Stomach (tissue), 9 donors: ENCODE data around the gene NKPD1. TPM values are rescaled to one million over a fixed set of nuclear protein-coding genes. Genes with fewer than 3 reads are reported as not detected.

Experiments used
- DNase-seq, 2 donors: peaks; one replicate each; pipeline versions ENCODE4 v3.0.0 to v3.0.0-alpha.2; 2013 to 2019
- H3K27ac ChIP-seq, 5 donors: fragments of 200-600 bp in 4 of 5; sonication (generic) in 4 of 5; one replicate each; pipeline ENCODE4 v1.5.1; 2013 to 2019; ENCODE audit warnings: mild to moderate bottlenecking in 1 of 5, moderate library complexity in 1 of 5
- H3K27me3 ChIP-seq, 3 donors: fragments of 200-600 bp; sonication (generic); one replicate each; pipeline ENCODE4 v1.5.1; 2017 to 2019; ENCODE audit warnings: mixed run types in 1 of 3
- H3K36me3 ChIP-seq, 4 donors: fragments of 200-600 bp; sonication (generic); 1 replicate in 3 of 4; 2 replicates in 1 of 4; pipeline ENCODE4 v1.5.1; 2016 to 2019
- H3K4me1 ChIP-seq, 4 donors: fragments of 200-600 bp; sonication (generic); one replicate each; pipeline ENCODE4 v1.5.1; 2016 to 2019
- H3K4me3 ChIP-seq, 4 donors: fragments of 200-600 bp; sonication (generic) in 3 of 4; one replicate each; pipeline ENCODE4 v1.5.1; 2016 to 2019; ENCODE audit warnings: mild to moderate bottlenecking in 1 of 4
- H3K9me3 ChIP-seq, 4 donors: fragments of 200-600 bp; sonication (generic); one replicate each; pipeline ENCODE4 v1.5.1; 2016 to 2019
- CTCF ChIP-seq, 7 experiments: fragments of 450-650 bp in 4 of 7; fragments of 200-600 bp in 3 of 7; sonication (generic) in 3 of 7; IDR thresholded peaks; one replicate each; pipeline ENCODE4 v1.5.1; 2016 to 2019; ENCODE audit warnings: antibody characterized with exemption in 7 of 7, control low read depth in 2 of 7, mild to moderate bottlenecking in 1 of 7
- EP300 ChIP-seq: sonication (generic); formaldehyde crosslinking; IDR thresholded peaks from one replicate; pipeline ENCODE4 v1.6.1; 2017; ENCODE audit warnings: antibody characterized with exemption
- POLR2A ChIP-seq, 4 donors: fragments of 450-650 bp; IDR thresholded peaks; one replicate each; pipeline ENCODE4 v1.6.1; 2016; ENCODE audit warnings: antibody characterized with exemption in 4 of 4, control low read depth in 2 of 4, mild to moderate bottlenecking in 1 of 4, moderate library complexity in 1 of 4
- POLR2AphosphoS5 ChIP-seq, 3 donors: sonication (generic); formaldehyde crosslinking; IDR thresholded peaks; one replicate each; pipeline ENCODE4 v1.6.1; 2016; ENCODE audit warnings: antibody characterized with exemption in 3 of 3
- WGBS, 5 donors: extraction: QIAGEN DNeasy Blood & Tissue Kit in 3 of 5; methylation state at CpG; one replicate each; pipeline versions ENCODE4 v1.1.5 to v1.1.7; 2013 to 2018; 5-methylcytosine and 5-hydroxymethylcytosine counted together
- intact Hi-C: fragments of 100-400 bp; cut with DNase I; formaldehyde crosslinking; loops from one replicate; pipeline ENCODE4 v1.15.1; 2023; ENCODE audit warnings: low total_unique reads
- polyA plus RNA-seq, 3 donors: library from polyadenylated mRNA; stranded (reverse); fragments of 200-250 nt; gene quantifications; one replicate each; pipeline ENCODE4 v1.2.3, GENCODE V29; 2013
- total RNA-seq, 5 donors: library from RNA; depleted of rRNA; stranded (reverse); fragments of >200 nt; gene quantifications; one replicate each; pipeline versions ENCODE4 v1.1.0 to v1.2.3, GENCODE V29; 2014 to 2016
- donor health status: healthy with polysubstance abuse.
- donor health status: Bipolar disorder and iron deficiency.
- donor health status: healthy.

NKPD1 gene
- total and polyA plus RNA-seq, 8 donors = 0.20 TPM; not detected in 7

GRCh38 chr19:45146251-45146650, 14.5 kb downstream of the NKPD1 start:
- WGBS, 5 donors = 88 to 93% (median 91%) methylated on average over 8 to 13 of the region's 13 CpGs
- DNase-seq = no peak
- H3K27ac ChIP-seq = no peak overlapping the region

GRCh38 chr19:45145270-45146189, 15.3 kb downstream of the NKPD1 start:
- TF ChIP-seq POLR2AphosphoS5 (IDR thresholded peaks at IDR 0.05) (no peak), POLR2A (IDR thresholded peaks at IDR 0.05) (no peak), CTCF (IDR thresholded peaks at IDR 0.05) (no peak), EP300 (no peak)
- H3K27me3 ChIP-seq = peaks cover 0 to 5% (median 0%) of the 10 kb centered on the region in 3 donors
- no peaks in the 10 kb centered on the region for H3K4me1 ChIP-seq
- no peak overlapping the region for H3K27ac ChIP-seq
- H3K36me3 ChIP-seq = peaks cover 41 to 89% (median 76%) of the 10 kb centered on the region in 4 donors
- 86 to 95% (median 92%) methylated on average over 30 to 54 of the region's 54 CpGs for WGBS, 5 donors
- H3K9me3 ChIP-seq = no peaks in the 10 kb centered on the region
- H3K4me3 ChIP-seq = no peak overlapping the region
- intact Hi-C loops = no loop called here
- no peak for DNase-seq

More at GRCh38 chr19:45146251-45146650, 14.5 kb downstream of the NKPD1 start:
- TF ChIP-seq CTCF (IDR thresholded peaks at IDR 0.05) (no peak), EP300 (no peak), POLR2AphosphoS5 (IDR thresholded peaks at IDR 0.05) (no peak), POLR2A (IDR thresholded peaks at IDR 0.05) (no peak)
- no peaks in the 10 kb centered on the region for H3K9me3 ChIP-seq
- H3K27me3 ChIP-seq = peaks cover 0 to 12% (median 0%) of the 10 kb centered on the region in 3 donors
- no peak overlapping the region for H3K4me3 ChIP-seq
- intact Hi-C loops = no loop called here
- peaks cover 39 to 82% (median 69%) of the 10 kb centered on the region in 4 donors for H3K36me3 ChIP-seq
- H3K4me1 ChIP-seq = peaks cover 0 to 5% (median under 1%) of the 10 kb centered on the region in 4 donors

- no peaks in the 10 kb centered on the region for H3K4me1 ChIP-seq
- H3K27me3 ChIP-seq = no peaks in the 10 kb centered on the region
- H3K27ac ChIP-seq = no peak overlapping the region
- no peak overlapping the region for H3K4me3 ChIP-seq
- intact Hi-C loops = no loop called here
- TF ChIP-seq CTCF (IDR thresholded peaks at IDR 0.05) (no peak), POLR2AphosphoS5 (IDR thresholded peaks at IDR 0.05) (no peak), EP300 (no peak), POLR2A (IDR thresholded peaks at IDR 0.05) (no peak)
- H3K36me3 ChIP-seq = peaks cover 41 to 93% (median 82%) of the 10 kb centered on the region in 4 donors
- DNase-seq = no peak
- 90 to 97% (median 95%) methylated on average over 37 to 53 of the region's 53 CpGs for WGBS, 5 donors
- H3K9me3 ChIP-seq = no peaks in the 10 kb centered on the region
Observed at GRCh38 chr19:45144431-45145269, 16.1 kb downstream of the NKPD1 start.

GRCh38 chr19:45142726-45143110, 18.1 kb downstream of the NKPD1 start:
- peak in 1 of 2 donors; percentile 62 for DNase-seq
- intact Hi-C loops = no loop called here
- H3K36me3 ChIP-seq = peaks cover 40 to 81% (median 76%) of the 10 kb centered on the region in 4 donors
- H3K4me3 ChIP-seq = no peak overlapping the region
- 71 to 89% (median 82%) methylated on average over 9 of the region's 9 CpGs for WGBS, 5 donors
- TF ChIP-seq EP300 = no peak
- no peaks in the 10 kb centered on the region for H3K27me3 ChIP-seq
- H3K4me1 ChIP-seq = peaks cover 0 to 9% (median 6%) of the 10 kb centered on the region in 4 donors
- no peak overlapping the region for H3K27ac ChIP-seq
- no peaks in the 10 kb centered on the region for H3K9me3 ChIP-seq
